CD4-positive, alpha-beta T cell treated with Interleukin-15 for 4 hours (primary cell): ENCODE measurements around the gene EPS8L2.
A peak's percentile ranks its signal among the peaks of the same experiment; 100 is the strongest.
"Not testable (repeated sequence)": the region's sequence is repeated elsewhere in the genome, so short reads cannot be mapped to it uniquely, and the experiment has no call there.

Experiments
- DNase-seq: peaks from one replicate; pipeline ENCODE4 v3.0.0-alpha.2; 2020; ENCODE audit warnings: low spot score

Gene EPS8L2

GRCh38 chr11:726278-727220 is 20.5 kb downstream of the EPS8L2 start:
- DNase-seq, result peak; percentile 47

DNA sequence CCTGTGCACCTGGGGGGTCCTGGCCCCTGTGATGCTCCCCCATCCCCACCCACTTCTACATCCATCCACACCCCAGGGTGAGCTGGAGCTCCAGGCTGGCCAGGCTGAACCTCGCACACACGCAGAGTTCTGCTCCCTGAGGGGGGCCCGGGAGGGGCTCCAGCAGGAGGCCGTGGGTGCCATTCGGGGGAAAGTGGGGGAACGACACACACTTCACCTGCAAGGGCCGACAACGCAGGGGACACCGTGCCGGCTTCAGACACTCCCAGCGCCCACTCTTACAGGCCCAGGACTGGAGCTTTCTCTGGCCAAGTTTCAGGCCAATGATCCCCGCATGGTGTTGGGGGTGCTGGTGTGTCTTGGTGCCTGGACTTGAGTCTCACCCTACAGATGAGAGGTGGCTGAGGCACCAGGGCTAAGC is 21.3 kb downstream of the EPS8L2 start:
- no peak for DNase-seq

GRCh38 chr11:727859-728748 is 22.1 kb downstream of the EPS8L2 start:
- peak; percentile 80 for DNase-seq

DNA sequence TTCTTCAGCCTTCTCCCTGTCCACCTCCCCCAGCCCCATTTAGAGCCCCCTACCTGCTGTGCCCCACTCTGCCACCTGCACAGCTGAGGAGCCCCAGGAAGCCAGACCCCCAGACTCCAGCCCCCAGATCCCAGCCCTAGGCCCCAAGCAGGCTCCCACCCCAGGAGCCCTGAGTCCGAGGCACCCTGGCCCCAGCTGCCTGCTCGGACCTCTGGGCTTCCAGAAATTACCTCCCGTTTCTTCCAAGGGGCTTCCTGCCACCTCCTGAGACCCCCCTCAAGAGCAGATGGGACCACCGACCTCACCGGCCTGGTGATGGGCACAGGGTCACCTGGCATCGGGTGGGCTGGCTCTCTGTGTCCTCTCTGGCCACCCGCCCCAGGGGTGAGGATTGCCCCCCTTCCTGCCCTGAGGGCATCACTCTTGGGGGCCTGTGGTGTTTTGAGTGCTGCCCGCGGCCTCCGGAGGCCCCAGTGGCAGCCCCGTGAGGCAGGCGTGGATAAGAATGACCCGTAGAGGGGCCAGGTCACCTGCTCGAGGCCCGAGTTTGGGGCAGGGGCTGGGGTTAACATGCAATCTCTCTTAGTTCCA is 23.0 kb downstream of the EPS8L2 start:
- no peak for DNase-seq

- DNase-seq, result no peak
Observed at GRCh38 chr11:729492-730074, 23.6 kb downstream of the EPS8L2 start.

DNA sequence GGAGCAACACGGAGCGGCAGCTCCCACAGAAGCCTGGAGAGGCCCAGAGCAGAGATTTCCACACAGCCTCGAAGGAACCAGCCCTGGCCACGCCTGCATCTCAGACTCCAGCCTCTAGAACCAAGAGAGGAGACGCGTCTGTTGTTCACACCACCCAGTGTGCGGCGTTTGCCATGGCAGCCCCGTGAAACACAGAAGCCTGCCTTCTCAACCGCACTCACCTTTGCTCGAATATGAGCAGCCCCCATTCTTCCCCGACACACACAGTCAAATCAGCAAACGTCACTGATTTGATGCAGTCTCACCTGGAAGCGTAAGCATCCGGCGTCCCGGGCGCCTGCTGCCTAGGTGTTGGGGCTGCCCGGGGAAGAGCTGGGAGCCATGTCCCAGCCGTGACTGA is 27.0 kb downstream of the EPS8L2 start:
- no peak for DNase-seq

GRCh38 chr11:734541-734940 is 28.5 kb downstream of the EPS8L2 start:
- not testable (repeated sequence) for DNase-seq

DNA sequence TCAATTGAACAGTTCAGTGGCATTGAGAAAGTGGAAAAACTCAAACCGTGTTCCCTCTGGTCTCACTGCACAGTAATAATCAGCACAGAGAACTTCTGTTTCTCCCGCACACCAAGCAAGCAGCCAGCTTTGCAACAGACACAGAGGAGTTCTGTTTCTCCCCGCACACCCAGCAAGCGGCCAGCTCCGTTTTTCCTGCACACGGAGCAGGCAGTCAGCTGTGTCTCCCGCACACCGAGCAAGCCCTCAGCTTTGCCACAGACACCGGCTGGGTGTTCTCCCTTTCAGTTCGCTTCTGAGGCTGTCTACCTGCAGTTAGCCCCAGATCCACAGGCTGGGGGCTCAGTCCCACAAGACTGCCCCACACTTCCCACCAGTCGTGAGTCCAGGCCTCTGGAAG is 31.3 kb downstream of the EPS8L2 start:
- no peak for DNase-seq

DNA sequence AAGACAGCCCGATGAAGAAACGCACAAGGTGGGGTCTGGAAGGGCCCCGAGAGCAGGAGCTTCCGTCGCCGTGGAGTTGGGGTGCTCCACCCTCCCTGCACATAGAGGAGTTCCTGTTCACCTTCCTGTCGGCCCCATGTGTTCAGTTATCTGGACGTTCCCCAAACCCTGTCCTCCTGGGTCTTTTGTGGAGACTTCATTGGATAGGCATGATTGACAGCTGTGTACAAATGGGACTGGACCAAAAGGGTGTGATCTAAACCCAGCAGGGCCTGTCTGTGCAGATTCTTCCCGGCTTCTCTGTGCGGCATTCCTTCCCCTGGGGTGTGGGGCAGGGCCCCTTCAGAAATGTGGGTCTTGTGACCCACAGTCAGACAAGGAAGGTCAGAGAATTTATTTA is 31.9 kb downstream of the EPS8L2 start:
- not testable (repeated sequence) for DNase-seq

- no peak for DNase-seq
Observed at GRCh38 chr11:742156-742546, 36.1 kb downstream of the EPS8L2 start.

DNA sequence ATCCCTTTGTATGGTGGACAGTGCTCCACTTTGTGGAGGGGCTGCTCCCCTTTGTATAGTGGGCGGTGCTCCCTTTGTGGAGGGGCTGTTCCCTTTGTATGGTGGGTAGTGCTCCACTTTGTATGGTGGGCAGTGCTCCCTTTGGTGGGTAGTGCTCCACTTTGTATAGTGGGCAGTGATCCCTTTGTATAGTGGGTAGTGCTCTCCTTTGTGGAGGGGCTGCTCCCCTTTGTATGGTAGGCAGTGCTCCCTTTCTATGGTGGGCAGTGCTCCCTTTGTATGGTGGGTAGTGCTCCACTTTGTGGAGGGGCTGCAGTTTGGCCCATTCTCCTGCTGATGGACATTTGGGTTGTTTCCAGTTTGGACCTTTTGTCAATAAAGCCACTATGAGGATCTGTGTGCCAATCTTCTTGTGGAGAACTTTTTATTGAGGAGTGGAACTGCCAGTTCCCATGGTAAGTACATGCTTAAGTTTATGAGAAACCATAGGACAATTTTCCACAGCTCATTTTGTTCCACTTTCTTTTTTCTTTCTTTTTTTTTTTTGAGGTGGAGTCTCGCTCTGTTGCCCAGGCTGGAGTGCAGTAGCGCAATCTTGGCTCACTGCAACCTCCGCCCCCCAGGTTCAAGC is 36.7 kb downstream of the EPS8L2 start:
- DNase-seq, result no peak

GRCh38 chr11:745428-745827 is 39.4 kb downstream of the EPS8L2 start:
- DNase-seq, result no peak

- peak; percentile 26 for DNase-seq
Observed at GRCh38 chr11:746289-747157, 40.5 kb downstream of the EPS8L2 start.

DNA sequence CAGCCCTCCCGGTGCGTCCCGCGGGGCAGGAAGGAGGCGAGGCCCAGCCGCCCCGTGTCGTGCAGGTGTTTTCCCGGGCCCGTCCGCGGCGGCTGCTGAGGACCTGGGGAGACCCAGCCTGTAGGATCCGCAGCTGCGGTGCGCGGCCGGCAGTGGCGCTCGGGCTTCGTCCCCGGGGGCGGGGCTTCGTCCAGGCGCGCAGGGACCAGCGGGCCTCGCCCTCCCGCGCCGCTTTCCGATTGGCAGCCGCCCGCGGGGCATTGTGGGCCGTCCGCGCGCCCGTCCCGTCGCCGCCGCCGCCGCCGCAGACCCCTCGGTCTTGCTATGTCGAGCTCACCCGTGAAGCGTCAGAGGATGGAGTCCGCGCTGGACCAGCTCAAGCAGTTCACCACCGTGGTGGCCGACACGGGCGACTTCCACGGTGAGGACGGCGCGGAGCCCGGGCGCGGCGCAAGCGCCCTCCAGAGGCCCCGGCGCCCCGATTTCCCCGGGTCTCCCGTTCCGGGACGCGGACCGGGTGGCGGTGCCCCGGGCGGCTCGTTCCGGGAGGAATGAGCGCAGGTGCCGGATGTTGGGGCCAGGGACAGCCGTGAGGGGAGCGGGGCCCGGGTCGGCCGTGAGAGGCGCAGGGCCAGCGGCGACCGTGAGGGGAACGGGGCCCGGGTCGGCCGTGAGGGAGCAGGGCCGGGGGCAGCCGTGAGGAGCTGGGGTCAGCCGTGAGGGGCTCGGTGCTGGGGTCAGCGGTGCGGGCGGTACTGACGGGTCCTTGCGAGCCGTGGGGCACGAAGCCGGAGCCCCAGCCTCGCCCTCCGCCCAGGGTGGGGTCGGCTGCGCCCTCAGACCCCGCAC is 41.4 kb downstream of the EPS8L2 start, which contains the start of gene TALDO1:
Gene TALDO1 (plus strand): TSS at position 307 of the 849 bp plus-strand sequence. CDS start 18 bp downstream, at position 325.
- peak; percentile 79 for DNase-seq

- no peak for DNase-seq
Observed at GRCh38 chr11:748007-748359, 42.0 kb downstream of the EPS8L2 start.

DNA sequence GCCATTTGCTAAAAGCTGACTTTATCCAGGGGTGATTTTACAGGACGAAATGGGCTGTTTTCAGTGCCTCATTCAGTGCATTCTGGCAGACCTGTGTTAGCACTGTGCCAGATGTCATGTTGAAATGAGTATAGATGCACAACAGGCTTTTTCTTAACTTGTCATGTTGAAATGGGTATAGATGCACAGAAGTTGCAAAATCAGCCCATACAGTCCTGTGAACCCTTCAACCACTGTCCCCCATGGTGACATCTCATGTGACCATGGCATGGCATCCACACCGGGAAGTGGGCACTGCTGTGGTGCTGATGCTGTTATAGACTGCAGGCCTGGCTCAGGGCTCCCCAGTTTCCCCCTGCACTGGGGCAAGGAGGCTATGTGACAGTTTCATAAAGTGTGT is 43.7 kb downstream of the EPS8L2 start:
- no peak for DNase-seq

GRCh38 chr11:760236-760635 is 54.2 kb downstream of the EPS8L2 start:
- DNase-seq, result no peak

GRCh38 chr11:761526-762108 is 55.6 kb downstream of the EPS8L2 start:
- no peak for DNase-seq

- no peak for DNase-seq
Observed at GRCh38 chr11:762421-763072, 56.5 kb downstream of the EPS8L2 start.
